ENCODE measurements around the gene PCDHB1.
"Not testable (repeated sequence)": the region's sequence is repeated elsewhere in the genome, so short reads cannot be mapped to it uniquely, and the experiment has no call there.

Gene PCDHB1

GRCh38 chr5:141084487-141084989 lies 33.4 kb downstream of the PCDHB1 start:
- no peak for DNase-seq (ENCODE audit: low read depth)

DNA sequence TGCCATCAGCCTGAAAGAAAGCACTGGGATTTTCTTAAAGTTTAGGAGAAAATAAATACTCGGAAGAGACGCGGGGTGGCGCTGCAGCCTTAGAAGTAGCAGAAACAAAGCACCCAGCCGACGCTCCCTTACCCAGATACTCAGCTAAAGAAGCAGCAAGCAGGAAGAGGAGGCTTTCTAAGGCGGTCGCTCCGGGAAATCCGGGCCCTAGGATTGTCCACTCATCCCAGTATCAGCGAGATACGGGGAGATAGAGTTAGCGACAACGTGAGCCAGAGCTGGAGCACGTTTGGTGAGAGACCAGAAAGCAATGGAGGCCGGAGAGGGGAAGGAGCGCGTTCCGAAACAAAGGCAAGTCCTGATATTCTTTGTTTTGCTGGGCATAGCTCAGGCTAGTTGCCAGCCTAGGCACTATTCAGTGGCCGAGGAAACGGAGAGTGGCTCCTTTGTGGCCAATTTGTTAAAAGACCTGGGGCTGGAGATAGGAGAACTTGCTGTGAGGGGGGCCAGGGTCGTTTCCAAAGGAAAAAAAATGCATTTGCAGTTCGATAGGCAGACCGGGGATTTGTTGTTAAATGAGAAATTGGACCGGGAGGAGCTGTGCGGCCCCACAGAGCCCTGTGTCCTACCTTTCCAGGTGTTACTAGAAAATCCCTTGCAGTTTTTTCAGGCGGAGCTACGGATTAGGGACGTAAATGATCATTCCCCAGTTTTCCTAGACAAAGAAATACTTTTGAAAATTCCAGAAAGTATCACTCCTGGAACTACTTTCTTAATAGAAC lies 43.5 kb downstream of the PCDHB1 start, which contains the start of gene PCDHB2:
PCDHB2 (plus strand) TSS at position 135 of the 782 bp plus-strand sequence; CDS start at position 311, 176 bp downstream.
- no peak for DNase-seq (ENCODE audit: low read depth)

- no peak for DNase-seq (ENCODE audit: low read depth)
These were observed 44.1 kb downstream of the PCDHB1 start for GRCh38 chr5:141095263-141095641.

- DNase-seq (ENCODE audit: low read depth), result not testable (repeated sequence)
These were observed 45.0 kb downstream of the PCDHB1 start for GRCh38 chr5:141096181-141096580.

GRCh38 chr5:141096586-141096985 lies 45.4 kb downstream of the PCDHB1 start:
- DNase-seq (ENCODE audit: low read depth), result not testable (repeated sequence)

DNA sequence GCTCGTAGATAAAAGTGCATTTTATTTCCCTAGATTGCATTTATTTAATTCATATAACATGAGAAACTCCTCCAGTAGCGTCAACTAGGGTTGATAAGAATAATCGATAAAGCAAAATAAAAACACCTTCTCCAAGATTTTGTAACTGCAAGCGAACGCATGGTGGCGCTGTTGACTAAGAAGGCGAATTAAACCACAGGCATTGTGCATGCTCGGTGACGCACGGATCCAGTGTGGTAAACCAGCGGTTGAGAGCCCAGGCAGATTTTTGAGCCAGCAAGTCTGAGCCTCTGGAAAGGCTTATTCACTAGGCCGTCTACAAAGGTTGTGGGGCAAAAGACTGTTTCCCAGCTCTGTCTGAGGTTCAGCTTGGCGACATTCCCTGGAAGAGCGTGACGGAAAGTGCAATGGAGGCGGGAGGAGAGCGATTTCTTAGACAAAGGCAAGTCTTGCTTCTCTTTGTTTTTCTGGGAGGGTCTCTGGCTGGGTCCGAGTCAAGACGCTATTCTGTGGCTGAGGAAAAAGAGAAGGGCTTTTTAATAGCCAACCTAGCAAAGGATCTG lies 49.1 kb downstream of the PCDHB1 start, which contains the start of gene PCDHB3:
PCDHB3 (plus strand) TSS at position 231 of the 563 bp plus-strand sequence; CDS start at position 408, 177 bp downstream.
- no peak for DNase-seq (ENCODE audit: low read depth)

- DNase-seq (ENCODE audit: low read depth), result no peak
These were observed 49.9 kb downstream of the PCDHB1 start for GRCh38 chr5:141101059-141101458.

GRCh38 chr5:141102070-141102469 lies 50.9 kb downstream of the PCDHB1 start:
- not testable (repeated sequence) for DNase-seq (ENCODE audit: low read depth)

GRCh38 chr5:141102471-141102870 lies 51.3 kb downstream of the PCDHB1 start:
- DNase-seq (ENCODE audit: low read depth), result not testable (repeated sequence)

DNA sequence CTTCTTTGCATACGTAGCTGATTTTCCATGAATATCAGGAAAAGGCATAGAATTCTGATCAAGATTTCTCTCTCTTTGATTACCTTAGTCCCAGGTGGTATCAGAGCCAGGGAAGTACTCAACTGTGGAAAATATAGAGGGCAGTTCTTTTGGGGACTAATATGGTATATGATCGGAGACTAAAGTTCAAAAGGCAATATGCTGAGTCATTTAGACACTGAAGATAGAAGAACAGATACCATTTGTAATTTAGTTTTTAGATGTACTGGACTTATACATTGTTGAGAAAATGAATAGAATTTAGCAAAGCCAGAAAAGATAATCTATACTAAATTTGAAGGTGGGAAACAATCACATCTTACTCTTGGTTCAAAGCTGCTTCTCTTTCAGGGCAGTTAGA lies 54.2 kb downstream of the PCDHB1 start:
- no peak for DNase-seq (ENCODE audit: low read depth)

Data from non-pigmented ciliary epithelial cell (primary cell).